Mucosa of stomach (tissue), 1 donor: ENCODE data around the gene PGM2.
"Not testable (repeated sequence)": the region's sequence is repeated elsewhere in the genome, so short reads cannot be mapped to it uniquely, and the experiment has no call there.

Experiments
- H3K27me3 ChIP-seq: one replicate; pipeline ENCODE4 v1.7.0; 2013; ENCODE audit warnings: mild to moderate bottlenecking, low read length; ENCODE audit not compliant: control insufficient read depth, insufficient read depth
- H3K36me3 ChIP-seq: one replicate; pipeline ENCODE4 v1.7.0; 2013; ENCODE audit warnings: low read length; ENCODE audit not compliant: control insufficient read depth, insufficient read depth
- H3K4me1 ChIP-seq: one replicate; pipeline ENCODE4 v1.7.0; 2013; ENCODE audit warnings: mild to moderate bottlenecking, low read length; ENCODE audit not compliant: control insufficient read depth, insufficient read depth
- H3K4me3 ChIP-seq: one replicate; pipeline ENCODE4 v1.7.0; 2013; ENCODE audit warnings: low read length
- H3K9ac ChIP-seq: one replicate; pipeline ENCODE4 v1.7.0; 2013; ENCODE audit warnings: mild to moderate bottlenecking, low read length, moderate library complexity
- H3K9me3 ChIP-seq: one replicate; pipeline ENCODE4 v1.7.0; 2013; ENCODE audit warnings: mild to moderate bottlenecking, low read length, moderate library complexity; ENCODE audit not compliant: control insufficient read depth
- donor health status: Pancreatic carcinoma.

Gene PGM2

DNA sequence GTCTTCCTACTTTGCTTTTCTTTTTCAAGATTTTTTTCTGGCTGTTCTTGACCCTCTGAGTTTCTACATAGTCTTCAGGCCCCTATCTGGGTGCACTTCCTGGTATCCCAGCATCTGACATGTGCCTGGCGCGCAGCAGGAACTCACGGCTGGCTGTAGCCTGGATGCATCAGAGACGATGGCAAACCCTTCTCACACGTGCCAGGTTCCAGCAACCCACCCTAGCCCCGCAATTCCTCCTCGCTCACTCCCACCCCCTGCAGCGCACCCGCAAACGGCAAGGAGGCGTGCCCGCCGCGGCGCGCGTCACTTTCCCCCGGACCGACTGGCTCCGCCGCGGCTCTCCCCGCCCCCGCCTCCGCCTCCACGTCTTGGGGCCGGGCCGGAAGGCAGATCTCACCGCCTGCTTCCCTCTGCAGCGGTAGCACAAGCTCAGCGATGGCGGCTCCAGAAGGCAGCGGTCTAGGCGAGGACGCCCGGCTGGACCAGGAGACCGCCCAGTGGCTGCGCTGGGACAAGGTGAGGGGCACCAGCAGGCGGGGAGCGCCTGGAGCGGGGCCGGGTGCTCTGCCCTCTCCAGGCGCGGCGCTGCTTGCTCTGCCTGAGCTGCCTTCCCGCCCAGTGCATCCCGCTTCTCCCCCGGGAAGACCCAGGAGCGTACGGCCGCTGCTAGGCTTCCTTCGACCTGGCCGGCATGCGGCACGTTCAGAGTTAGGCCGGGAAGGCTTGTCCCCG is at the start of gene PGM2:
PGM2 (plus strand) TSS at position 392 of the 735 bp plus-strand sequence; CDS start at position 439, 47 bp downstream.
- Histone ChIP-seq H3K27me3 (no peaks in the 10 kb centered on the region), H3K9ac (peak within 1 kb of the TSS; percentile 78), H3K4me1 (peaks cover 7% of the 10 kb centered on the region), H3K4me3 (peak within 1 kb of the TSS; percentile 76), H3K9me3 (no peaks in the 10 kb centered on the region), H3K36me3 (no peaks in the 10 kb centered on the region)

GRCh38 chr4:37779896-37780295 is 46.6 kb upstream of the PGM2 start:
- no peaks in the 10 kb centered on the region for H3K9me3 ChIP-seq
- H3K4me1 ChIP-seq, result no peaks in the 10 kb centered on the region
- no peak overlapping the region for H3K4me3 ChIP-seq
- H3K9ac ChIP-seq, result no peak overlapping the region
- H3K27me3 ChIP-seq, result no peaks in the 10 kb centered on the region
- H3K36me3 ChIP-seq, result no peaks in the 10 kb centered on the region

GRCh38 chr4:37780444-37781130 is 45.9 kb upstream of the PGM2 start:
- H3K36me3 ChIP-seq, result no peaks in the 10 kb centered on the region
- no peak overlapping the region for H3K9ac ChIP-seq
- H3K27me3 ChIP-seq, result no peaks in the 10 kb centered on the region
- H3K4me1 ChIP-seq, result no peaks in the 10 kb centered on the region
- no peaks in the 10 kb centered on the region for H3K9me3 ChIP-seq
- no peak overlapping the region for H3K4me3 ChIP-seq

DNA sequence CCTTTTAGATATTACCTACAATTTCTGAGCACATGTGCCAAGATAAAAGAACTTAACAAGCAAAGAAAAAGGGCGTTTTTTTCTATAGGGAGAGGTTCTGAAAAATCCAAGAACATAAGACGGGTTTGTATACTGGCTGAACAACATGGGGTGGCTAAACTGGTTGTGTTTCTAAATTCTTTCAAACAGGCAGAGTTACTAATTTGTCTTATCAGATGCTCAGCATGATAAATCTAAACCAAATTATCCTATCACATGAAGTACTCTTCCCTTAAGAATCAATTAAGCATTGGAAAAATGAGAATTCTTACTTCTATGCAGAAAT is 45.4 kb upstream of the PGM2 start:
- Histone ChIP-seq H3K27me3 (no peaks in the 10 kb centered on the region), H3K4me3 (no peak overlapping the region), H3K9me3 (no peaks in the 10 kb centered on the region), H3K4me1 (no peaks in the 10 kb centered on the region), H3K9ac (no peak overlapping the region), H3K36me3 (no peaks in the 10 kb centered on the region)

- H3K4me3 ChIP-seq, H3K27me3 ChIP-seq, H3K4me1 ChIP-seq, H3K9me3 ChIP-seq, H3K9ac ChIP-seq, H3K36me3 ChIP-seq: not testable (repeated sequence)
These were observed 40.2 kb upstream of the PGM2 start for GRCh38 chr4:37786267-37786666.

DNA sequence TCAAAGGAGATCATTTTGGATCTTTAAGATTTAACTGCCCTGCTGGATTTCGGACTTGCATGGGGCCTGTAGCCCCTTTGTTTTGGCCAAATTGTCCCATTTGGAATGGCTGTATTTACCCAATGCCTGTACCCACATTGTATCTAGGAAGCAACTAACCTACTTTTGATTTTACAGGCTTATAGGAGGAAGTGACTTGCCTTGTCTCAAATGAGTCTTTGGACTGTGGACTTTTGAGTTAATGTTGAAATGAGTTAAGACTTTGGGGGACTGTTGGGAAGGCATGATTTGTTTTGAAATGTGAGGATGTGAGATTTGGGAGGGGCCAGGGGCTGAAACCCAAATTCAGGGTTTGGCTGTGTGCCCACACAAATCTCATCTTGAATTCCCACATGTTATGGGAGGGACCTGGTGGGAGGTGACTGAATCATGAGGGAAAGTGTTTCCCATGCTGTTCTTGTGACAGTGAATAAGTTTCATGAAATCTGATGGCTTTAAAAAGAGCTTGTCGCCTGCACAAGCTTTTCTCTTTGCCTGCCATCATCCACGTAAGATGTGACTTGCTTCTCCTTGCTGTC is 38.5 kb upstream of the PGM2 start:
- H3K9me3 ChIP-seq, H3K9ac ChIP-seq, H3K36me3 ChIP-seq, H3K4me3 ChIP-seq, H3K4me1 ChIP-seq, H3K27me3 ChIP-seq: not testable (repeated sequence)

GRCh38 chr4:37788819-37789218 is 37.7 kb upstream of the PGM2 start:
- Histone ChIP-seq H3K9me3 (no peaks in the 10 kb centered on the region), H3K27me3 (no peaks in the 10 kb centered on the region), H3K4me1 (no peaks in the 10 kb centered on the region), H3K4me3 (no peak overlapping the region), H3K36me3 (no peaks in the 10 kb centered on the region), H3K9ac (no peak overlapping the region)

GRCh38 chr4:37792241-37792640 is 34.2 kb upstream of the PGM2 start:
- H3K4me3 ChIP-seq, result no peak overlapping the region
- no peak overlapping the region for H3K9ac ChIP-seq
- no peaks in the 10 kb centered on the region for H3K36me3 ChIP-seq
- no peaks in the 10 kb centered on the region for H3K27me3 ChIP-seq
- no peaks in the 10 kb centered on the region for H3K9me3 ChIP-seq
- no peaks in the 10 kb centered on the region for H3K4me1 ChIP-seq

- Histone ChIP-seq H3K4me3 (no peak overlapping the region), H3K9me3 (no peaks in the 10 kb centered on the region), H3K4me1 (no peaks in the 10 kb centered on the region), H3K36me3 (no peaks in the 10 kb centered on the region), H3K27me3 (no peaks in the 10 kb centered on the region), H3K9ac (no peak overlapping the region)
These were observed 32.9 kb upstream of the PGM2 start for GRCh38 chr4:37793562-37793961.

- no peak overlapping the region for H3K9ac ChIP-seq
- H3K4me1 ChIP-seq, result no peaks in the 10 kb centered on the region
- no peaks in the 10 kb centered on the region for H3K27me3 ChIP-seq
- no peaks in the 10 kb centered on the region for H3K36me3 ChIP-seq
- no peaks in the 10 kb centered on the region for H3K9me3 ChIP-seq
- no peak overlapping the region for H3K4me3 ChIP-seq
These were observed 32.4 kb upstream of the PGM2 start for GRCh38 chr4:37794056-37794455.

- H3K27me3 ChIP-seq, result no peaks in the 10 kb centered on the region
- H3K9me3 ChIP-seq, result no peaks in the 10 kb centered on the region
- H3K9ac ChIP-seq, result no peak overlapping the region
- H3K36me3 ChIP-seq, result no peaks in the 10 kb centered on the region
- H3K4me1 ChIP-seq, result no peaks in the 10 kb centered on the region
- no peak overlapping the region for H3K4me3 ChIP-seq
These were observed 30.8 kb upstream of the PGM2 start for GRCh38 chr4:37795581-37796195.

GRCh38 chr4:37797374-37797773 is 29.1 kb upstream of the PGM2 start:
- no peak overlapping the region for H3K4me3 ChIP-seq
- H3K36me3 ChIP-seq, result no peaks in the 10 kb centered on the region
- no peaks in the 10 kb centered on the region for H3K9me3 ChIP-seq
- H3K4me1 ChIP-seq, result no peaks in the 10 kb centered on the region
- H3K9ac ChIP-seq, result no peak overlapping the region
- H3K27me3 ChIP-seq, result no peaks in the 10 kb centered on the region
